Posterior vena cava (tissue), 2 donors: ENCODE results near the gene SLC39A11. TPM values are rescaled to one million over a fixed set of nuclear protein-coding genes. Genes with fewer than 3 reads are reported as not detected.
"Not testable (repeated sequence)": the region's sequence is repeated elsewhere in the genome, so short reads cannot be mapped to it uniquely, and the experiment has no call there.

Source experiments
- DNase-seq: peaks from one replicate; pipeline ENCODE4 v3.0.0-alpha.2; 2020; ENCODE audit warnings: low spot score
- intact Hi-C, 2 donors: fragments of 100-400 bp; cut with DNase I; formaldehyde crosslinking; loops; one replicate each; pipeline versions ENCODE4 v1.14.1 to v1.14.2; 2022 to 2023
- total RNA-seq, 2 donors: library from RNA; stranded (reverse); fragmentation: NEBNext Ultra II Directional; extraction: Animal tissue kit (Norgen Biotek cat#: 25700); gene quantifications; one replicate each; pipeline ENCODE4 v1.2.1, GENCODE V29; 2021
- donor health status: DM: yes; HTN: yes; CAD: no.
- donor health status: DM: yes; HTN: yes; CAD: no.

Gene SLC39A11
- total RNA-seq, 2 donors from 2014 or later = 20.6 to 25.8 TPM

GRCh38 chr17:72945473-72945872, 147.0 kb downstream of the SLC39A11 start:
- DNase-seq = no peak
- intact Hi-C loops = no loop called here

- DNase-seq = no peak
- intact Hi-C loops = no loop called here
These were observed 148.4 kb downstream of the SLC39A11 start for GRCh38 chr17:72943826-72944689.

- DNase-seq = no peak
- intact Hi-C loops = no loop called here
These were observed 149.9 kb downstream of the SLC39A11 start for GRCh38 chr17:72942579-72942978.

GRCh38 chr17:72940496-72940895, 152.0 kb downstream of the SLC39A11 start:
- intact Hi-C loops = no loop called here

GRCh38 chr17:72938482-72938881, 154.0 kb downstream of the SLC39A11 start:
- intact Hi-C loops = no loop called here
- DNase-seq = no peak

More at GRCh38 chr17:72940496-72940895, 152.0 kb downstream of the SLC39A11 start:
- DNase-seq = no peak

- DNase-seq = no peak
- intact Hi-C loops = no loop called here
These were observed 154.8 kb downstream of the SLC39A11 start for GRCh38 chr17:72937707-72938106.

- DNase-seq, intact Hi-C loops: not testable (repeated sequence)
These were observed 155.2 kb downstream of the SLC39A11 start for GRCh38 chr17:72937254-72937653.

GRCh38 chr17:72935984-72936383, 156.5 kb downstream of the SLC39A11 start:
- no peak for DNase-seq
- intact Hi-C loops = no loop called here

- intact Hi-C loops = no loop called here
- DNase-seq = no peak
These were observed 157.6 kb downstream of the SLC39A11 start for GRCh38 chr17:72934927-72935326.

- DNase-seq = no peak
- intact Hi-C loops = no loop called here
These were observed 160.9 kb downstream of the SLC39A11 start for GRCh38 chr17:72931635-72932034.

GRCh38 chr17:72931163-72931562, 161.3 kb downstream of the SLC39A11 start:
- intact Hi-C loops = no loop called here
- DNase-seq = no peak

GRCh38 chr17:72930031-72930430, 162.5 kb downstream of the SLC39A11 start:
- intact Hi-C loops = no loop called here
- no peak for DNase-seq

- intact Hi-C loops = no loop called here
- DNase-seq = no peak
These were observed 163.9 kb downstream of the SLC39A11 start for GRCh38 chr17:72928454-72929136.

- no peak for DNase-seq
- intact Hi-C loops = no loop called here
These were observed 164.7 kb downstream of the SLC39A11 start for GRCh38 chr17:72927760-72928159.

- intact Hi-C loops = no loop called here
- no peak for DNase-seq
These were observed 165.3 kb downstream of the SLC39A11 start for GRCh38 chr17:72927146-72927545.

GRCh38 chr17:72926171-72926570, 166.3 kb downstream of the SLC39A11 start:
- no peak for DNase-seq
- intact Hi-C loops = no loop called here

- intact Hi-C loops = no loop called here
- no peak for DNase-seq
These were observed 168.3 kb downstream of the SLC39A11 start for GRCh38 chr17:72924196-72924595.

- DNase-seq = no peak
- intact Hi-C loops = no loop called here
These were observed 170.3 kb downstream of the SLC39A11 start for GRCh38 chr17:72922219-72922618.

- intact Hi-C loops = no loop called here
- no peak for DNase-seq
These were observed 171.0 kb downstream of the SLC39A11 start for GRCh38 chr17:72921347-72922054.

- DNase-seq = no peak
- intact Hi-C loops = no loop called here
These were observed 172.0 kb downstream of the SLC39A11 start for GRCh38 chr17:72920513-72920912.
